ENCODE measurements around the gene ANKRD31.
A peak's percentile ranks its signal among the peaks of the same experiment; 100 is the strongest.
"Not testable (repeated sequence)": the region's sequence is repeated elsewhere in the genome, so short reads cannot be mapped to it uniquely, and the experiment has no call there.

The ANKRD31 gene

DNA sequence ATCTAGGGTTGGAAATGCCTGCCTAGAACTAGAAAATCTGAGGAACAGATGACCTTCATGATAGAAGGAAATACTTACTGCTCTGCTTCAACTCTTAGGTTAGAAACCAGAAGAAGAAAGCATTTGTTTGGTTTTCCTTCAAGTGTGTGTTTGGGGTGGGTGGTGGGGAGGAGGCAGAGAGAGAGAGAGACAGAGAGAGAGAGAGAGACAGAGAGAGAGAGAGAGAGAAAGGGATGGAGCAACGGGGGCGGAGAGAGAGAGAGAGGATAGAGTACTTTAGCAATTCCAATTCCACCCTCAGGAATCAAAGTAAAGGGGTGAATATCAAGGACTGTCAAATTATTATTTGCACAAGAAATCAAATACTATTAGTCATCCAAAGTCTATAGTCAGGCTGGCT is 155.2 kb downstream of the ANKRD31 start:
- ATAC-seq (no peak), DNase-seq (no peak)
- no peak overlapping the region for H3K4me3 Mint-ChIP-seq

DNA sequence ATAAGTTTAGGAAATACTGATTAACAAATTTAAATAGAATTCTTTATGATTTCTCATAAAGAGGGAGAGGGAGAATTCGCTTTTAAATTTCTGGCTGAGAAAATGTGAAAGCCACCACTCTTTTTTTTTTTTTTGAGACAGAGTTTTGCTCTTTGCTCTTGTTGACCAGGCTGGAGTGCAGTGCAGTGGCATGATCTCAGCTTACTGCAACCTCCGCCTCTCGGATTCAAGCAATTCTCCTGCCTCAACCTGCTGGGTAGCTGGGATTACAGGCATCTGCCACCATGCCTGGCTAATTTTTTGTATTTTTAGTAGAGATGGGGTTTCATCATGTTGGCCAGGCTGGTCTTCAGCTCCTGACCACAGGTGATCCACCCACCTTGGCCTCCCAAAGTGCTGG is 157.3 kb downstream of the ANKRD31 start:
- not testable (repeated sequence) for DNase-seq; H3K4me3 Mint-ChIP-seq; H3K4me1 Mint-ChIP-seq; H3K9me3 Mint-ChIP-seq; H3K27me3 Mint-ChIP-seq; H3K27ac Mint-ChIP-seq; H3K36me3 Mint-ChIP-seq (ENCODE audit: low read depth); ATAC-seq

More for the DNA sequence above, 155.2 kb downstream of the ANKRD31 start:
- H3K9me3 Mint-ChIP-seq: no peaks in the 10 kb centered on the region
- H3K27ac Mint-ChIP-seq: no peak overlapping the region
- H3K36me3 Mint-ChIP-seq (ENCODE audit: low read depth): no peaks in the 10 kb centered on the region
- no peaks in the 10 kb centered on the region for H3K27me3 Mint-ChIP-seq
- H3K4me1 Mint-ChIP-seq: peaks cover 2% of the 10 kb centered on the region

DNA sequence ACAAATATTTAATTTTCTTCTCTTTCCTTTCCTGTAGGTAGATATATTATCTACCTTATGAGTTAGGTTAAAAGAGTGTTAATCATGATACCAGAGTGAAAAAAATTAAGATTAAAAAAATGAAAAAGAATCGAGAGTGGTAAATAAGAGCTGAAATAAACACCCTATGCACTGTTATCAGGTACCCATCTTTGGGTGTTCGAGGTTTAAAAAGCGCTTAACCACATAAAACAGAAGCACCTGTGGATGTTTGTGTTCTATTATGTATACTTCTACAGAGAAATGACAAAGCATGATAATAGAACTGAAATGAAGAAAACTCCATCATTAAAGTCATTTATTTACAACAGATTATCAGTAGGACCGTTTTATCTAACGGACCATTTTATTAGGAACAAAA is 158.7 kb downstream of the ANKRD31 start:
- Mint-ChIP-seq H3K27ac (no peak overlapping the region), H3K4me3 (no peak overlapping the region)

DNA sequence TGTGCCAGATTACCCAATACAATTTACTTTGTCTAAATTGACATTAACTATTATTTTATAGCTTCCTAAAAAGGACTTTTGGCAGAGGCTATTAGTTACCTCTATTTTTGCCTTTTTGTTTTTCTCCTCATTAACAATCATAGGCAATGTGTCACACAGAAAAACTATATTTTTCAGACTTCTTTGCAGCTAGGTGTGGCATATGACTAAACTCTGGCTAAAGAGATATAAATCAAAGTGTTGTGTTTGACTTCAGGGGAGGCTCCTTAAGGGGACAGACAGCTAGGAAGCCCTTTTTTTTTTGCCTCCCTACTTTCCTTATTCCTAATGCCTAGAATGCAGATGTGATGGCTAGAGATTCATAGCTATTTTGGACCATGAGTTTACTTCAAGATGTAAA is 164.6 kb downstream of the ANKRD31 start:
- ATAC-seq (no peak), DNase-seq (no peak)
- H3K4me3 Mint-ChIP-seq: no peak overlapping the region
- peaks cover 6% of the 10 kb centered on the region for H3K4me1 Mint-ChIP-seq
- no peak overlapping the region for H3K27ac Mint-ChIP-seq
- H3K9me3 Mint-ChIP-seq: no peaks in the 10 kb centered on the region
- no peaks in the 10 kb centered on the region for H3K36me3 Mint-ChIP-seq (ENCODE audit: low read depth)
- no peaks in the 10 kb centered on the region for H3K27me3 Mint-ChIP-seq

More for the DNA sequence above, 158.7 kb downstream of the ANKRD31 start:
- ATAC-seq (no peak), DNase-seq (no peak)
- peaks cover 8% of the 10 kb centered on the region for H3K4me1 Mint-ChIP-seq
- H3K9me3 Mint-ChIP-seq: no peaks in the 10 kb centered on the region
- no peaks in the 10 kb centered on the region for H3K27me3 Mint-ChIP-seq
- no peaks in the 10 kb centered on the region for H3K36me3 Mint-ChIP-seq (ENCODE audit: low read depth)

DNA sequence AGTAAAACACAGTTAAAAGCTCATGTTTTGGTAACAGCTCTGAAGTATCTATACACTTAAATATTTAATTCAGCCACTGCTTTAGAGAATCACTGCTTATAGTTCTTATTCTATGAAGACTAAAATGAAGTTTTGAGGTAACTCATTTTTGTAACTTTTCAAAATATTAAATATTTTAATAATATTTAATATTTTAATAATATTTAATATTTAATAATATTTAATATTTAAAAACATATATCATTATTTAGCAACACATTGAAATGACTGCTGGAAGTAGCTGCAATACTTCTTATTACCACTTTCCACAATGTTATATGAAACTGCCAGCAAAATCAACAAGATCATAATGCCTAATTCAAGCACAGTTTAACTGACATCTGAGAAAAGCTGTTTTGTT is 165.6 kb downstream of the ANKRD31 start:
- no peaks in the 10 kb centered on the region for H3K27me3 Mint-ChIP-seq
- DNase-seq (no peak), ATAC-seq (no peak)
- peaks cover 8% of the 10 kb centered on the region for H3K4me1 Mint-ChIP-seq
- no peaks in the 10 kb centered on the region for H3K36me3 Mint-ChIP-seq (ENCODE audit: low read depth)
- H3K27ac Mint-ChIP-seq: no peak overlapping the region
- no peak overlapping the region for H3K4me3 Mint-ChIP-seq
- H3K9me3 Mint-ChIP-seq: no peaks in the 10 kb centered on the region

DNA sequence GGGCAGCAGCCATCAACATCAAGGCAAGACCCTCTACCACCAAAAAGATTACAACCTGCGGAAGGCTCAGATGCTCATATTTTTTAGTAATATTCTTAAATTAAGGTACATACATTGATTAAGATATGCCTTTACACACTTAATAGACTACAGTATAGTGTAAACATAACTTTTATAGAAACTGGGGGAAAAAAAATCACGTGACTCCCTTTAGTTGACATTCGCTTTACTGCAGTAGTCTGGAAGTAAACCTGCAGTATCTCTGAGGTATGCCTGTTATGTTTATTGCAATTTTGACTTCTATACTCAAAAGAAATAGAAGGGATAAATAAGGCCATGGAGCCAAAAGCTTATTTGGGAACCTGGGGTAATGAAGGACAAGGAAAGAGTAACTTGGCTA is 169.2 kb downstream of the ANKRD31 start:
- no peaks in the 10 kb centered on the region for H3K9me3 Mint-ChIP-seq
- no peaks in the 10 kb centered on the region for H3K27me3 Mint-ChIP-seq
- H3K36me3 Mint-ChIP-seq (ENCODE audit: low read depth): no peaks in the 10 kb centered on the region
- H3K4me3 Mint-ChIP-seq: no peak overlapping the region
- H3K4me1 Mint-ChIP-seq: peaks cover 16% of the 10 kb centered on the region
- no peak overlapping the region for H3K27ac Mint-ChIP-seq
- DNase-seq: no peak
- ATAC-seq: no peak

DNA sequence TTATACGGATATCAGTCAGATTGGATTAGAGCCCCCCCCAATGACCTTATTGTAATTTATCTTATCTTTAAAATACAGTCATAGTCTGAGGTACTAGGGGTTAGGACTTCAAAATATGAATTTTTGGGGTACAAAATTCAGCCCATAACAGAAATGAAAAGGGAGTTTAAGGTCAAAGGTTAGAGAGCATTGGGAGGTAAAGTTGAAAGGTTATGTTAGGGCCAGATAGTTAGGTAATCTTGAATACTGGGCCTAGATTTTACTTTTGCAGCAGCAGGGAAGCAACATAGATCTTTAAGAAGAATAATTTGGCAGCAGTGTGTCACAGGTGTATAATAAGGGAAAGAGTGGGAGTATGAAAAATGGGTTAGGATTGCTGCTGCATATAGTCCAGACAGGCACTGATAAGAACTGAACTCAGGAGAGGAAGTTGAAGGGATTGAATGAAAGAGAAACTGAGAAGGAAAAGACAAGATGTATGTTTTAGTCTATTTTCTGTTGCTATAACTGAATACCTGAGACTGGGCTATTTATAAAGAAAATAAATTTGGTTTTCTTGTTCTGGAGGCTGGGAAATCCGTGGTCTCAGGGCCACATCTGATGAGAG is 173.7 kb downstream of the ANKRD31 start:
- no peaks in the 10 kb centered on the region for H3K36me3 Mint-ChIP-seq (ENCODE audit: low read depth)
- no peak overlapping the region for H3K27ac Mint-ChIP-seq
- peaks cover 3% of the 10 kb centered on the region for H3K9me3 Mint-ChIP-seq
- H3K4me1 Mint-ChIP-seq: peaks cover 58% of the 10 kb centered on the region
- no peak overlapping the region for H3K4me3 Mint-ChIP-seq
- no peaks in the 10 kb centered on the region for H3K27me3 Mint-ChIP-seq
- ATAC-seq (no peak), DNase-seq (no peak)

DNA sequence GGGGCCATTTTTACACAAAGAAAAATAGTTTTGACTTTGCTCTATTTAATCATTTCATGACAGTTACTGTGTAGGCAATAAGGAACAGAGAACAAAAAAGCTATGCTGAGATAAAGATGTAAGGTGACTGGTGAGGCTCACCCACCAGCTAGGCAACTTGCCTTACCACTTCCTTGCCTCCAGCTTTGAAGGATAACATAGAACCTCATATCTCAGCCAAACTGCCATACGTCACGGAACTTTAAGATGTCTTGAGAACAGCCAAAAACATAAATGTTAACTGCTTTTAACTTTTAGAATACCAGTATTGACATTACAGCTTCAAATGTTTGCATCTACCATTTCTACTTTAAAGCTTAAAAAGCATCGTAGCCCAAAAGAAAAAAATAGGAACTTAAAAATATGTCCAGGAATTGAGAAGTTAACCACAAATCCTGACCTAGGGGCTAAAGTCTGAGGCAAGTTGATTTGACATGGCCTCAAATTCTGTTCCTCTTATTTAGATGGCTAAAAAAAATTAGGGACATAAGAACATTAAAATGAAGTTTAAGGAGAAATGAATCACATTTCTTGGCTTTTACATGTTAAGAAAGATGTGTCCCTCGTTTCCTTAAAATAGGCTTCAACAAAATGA is 176.6 kb downstream of the ANKRD31 start:
- Mint-ChIP-seq H3K27ac (peak overlapping the region; percentile 69), H3K4me3 (peak overlapping the region; percentile 47), H3K4me1 (peaks cover 83% of the 10 kb centered on the region), H3K27me3 (no peaks in the 10 kb centered on the region), H3K9me3 (peaks cover 3% of the 10 kb centered on the region), H3K36me3 (ENCODE audit: low read depth) (no peaks in the 10 kb centered on the region)
- DNase-seq: no peak
- ATAC-seq: peak; percentile 66

DNA sequence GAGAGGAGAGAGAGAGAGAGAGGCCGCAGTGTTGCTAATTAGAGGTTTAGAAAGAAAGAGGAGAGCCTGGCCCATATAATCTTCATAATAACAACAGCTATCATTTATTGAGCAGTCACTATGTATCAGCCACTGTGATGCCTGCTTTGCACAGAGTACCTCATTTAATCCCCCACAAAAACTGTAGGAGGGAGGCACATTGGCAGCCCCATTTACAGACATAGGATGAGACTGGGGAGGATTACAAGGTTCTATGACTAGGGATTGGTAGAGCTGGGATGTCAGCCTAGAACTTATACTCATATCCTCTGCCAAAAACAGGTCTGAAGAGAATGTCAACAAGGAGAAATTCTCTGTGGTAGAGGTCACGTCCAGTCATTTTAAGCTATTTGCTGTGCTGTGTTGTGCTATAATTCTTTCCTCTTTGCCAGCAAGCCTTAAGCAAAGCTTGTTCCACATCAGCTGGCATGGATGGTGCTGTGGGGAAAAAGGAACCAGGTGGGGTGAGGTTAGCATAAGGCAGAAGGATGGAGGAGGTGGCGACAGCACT is 177.6 kb downstream of the ANKRD31 start:
- DNase-seq: no peak
- Mint-ChIP-seq H3K27me3 (peaks cover 1% of the 10 kb centered on the region), H3K9me3 (peaks cover 3% of the 10 kb centered on the region), H3K4me3 (peak overlapping the region; percentile 47), H3K27ac (peak overlapping the region; percentile 69), H3K4me1 (peaks cover 92% of the 10 kb centered on the region), H3K36me3 (ENCODE audit: low read depth) (no peaks in the 10 kb centered on the region)
- peak; percentile 50 for ATAC-seq

DNA sequence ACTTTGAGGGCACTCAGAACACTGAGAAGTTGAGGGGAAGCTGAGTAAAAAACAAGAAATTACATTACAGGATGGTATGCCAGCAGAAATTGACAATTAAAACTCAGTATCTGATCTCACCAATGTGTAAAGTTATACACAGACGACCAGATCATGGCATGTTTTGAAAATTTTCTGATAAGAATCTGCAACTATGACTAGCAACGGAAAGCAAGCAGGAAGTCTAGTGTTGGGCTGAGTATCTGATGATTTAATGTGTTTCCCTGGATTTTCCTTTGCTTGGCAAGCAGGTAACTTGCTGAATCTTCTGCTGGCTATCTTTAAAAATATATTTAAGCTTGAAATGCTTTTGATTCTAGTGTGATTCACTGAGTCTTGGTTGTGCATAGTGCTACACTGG is 179.1 kb downstream of the ANKRD31 start:
- DNase-seq: no peak

DNA sequence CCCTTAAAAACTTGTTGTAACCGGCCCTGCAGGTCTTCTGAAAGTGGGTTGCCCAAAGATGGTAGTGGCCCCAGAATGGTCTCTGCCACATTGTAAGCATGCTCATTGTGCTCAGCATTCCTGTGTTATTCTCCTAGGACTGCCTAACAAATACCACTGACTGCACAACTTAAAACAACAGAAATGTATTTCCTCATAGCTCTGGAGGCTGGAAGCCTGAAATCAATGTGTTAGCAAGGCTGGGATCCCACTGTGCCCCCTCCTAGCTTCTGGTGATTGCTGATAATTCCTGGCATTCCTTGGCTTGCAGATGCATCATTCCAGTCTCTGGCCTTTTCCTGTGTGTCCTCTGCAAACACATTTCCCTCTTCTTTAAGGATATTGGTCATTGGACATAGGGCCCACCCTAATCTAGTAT is 180.9 kb downstream of the ANKRD31 start:
- no peak for ATAC-seq
- peaks cover 86% of the 10 kb centered on the region for H3K4me1 Mint-ChIP-seq
- H3K27me3 Mint-ChIP-seq: peaks cover 1% of the 10 kb centered on the region
- no peaks in the 10 kb centered on the region for H3K36me3 Mint-ChIP-seq (ENCODE audit: low read depth)
- DNase-seq: no peak
- H3K9me3 Mint-ChIP-seq: no peaks in the 10 kb centered on the region
- H3K4me3 Mint-ChIP-seq: no peak overlapping the region
- H3K27ac Mint-ChIP-seq: no peak overlapping the region

More for the DNA sequence above, 179.1 kb downstream of the ANKRD31 start:
- H3K4me3 Mint-ChIP-seq: no peak overlapping the region
- H3K27me3 Mint-ChIP-seq: peaks cover 1% of the 10 kb centered on the region
- H3K27ac Mint-ChIP-seq: peak overlapping the region; percentile 50
- peaks cover 3% of the 10 kb centered on the region for H3K9me3 Mint-ChIP-seq
- H3K4me1 Mint-ChIP-seq: peaks cover 85% of the 10 kb centered on the region
- no peak for ATAC-seq
- no peaks in the 10 kb centered on the region for H3K36me3 Mint-ChIP-seq (ENCODE audit: low read depth)

DNA sequence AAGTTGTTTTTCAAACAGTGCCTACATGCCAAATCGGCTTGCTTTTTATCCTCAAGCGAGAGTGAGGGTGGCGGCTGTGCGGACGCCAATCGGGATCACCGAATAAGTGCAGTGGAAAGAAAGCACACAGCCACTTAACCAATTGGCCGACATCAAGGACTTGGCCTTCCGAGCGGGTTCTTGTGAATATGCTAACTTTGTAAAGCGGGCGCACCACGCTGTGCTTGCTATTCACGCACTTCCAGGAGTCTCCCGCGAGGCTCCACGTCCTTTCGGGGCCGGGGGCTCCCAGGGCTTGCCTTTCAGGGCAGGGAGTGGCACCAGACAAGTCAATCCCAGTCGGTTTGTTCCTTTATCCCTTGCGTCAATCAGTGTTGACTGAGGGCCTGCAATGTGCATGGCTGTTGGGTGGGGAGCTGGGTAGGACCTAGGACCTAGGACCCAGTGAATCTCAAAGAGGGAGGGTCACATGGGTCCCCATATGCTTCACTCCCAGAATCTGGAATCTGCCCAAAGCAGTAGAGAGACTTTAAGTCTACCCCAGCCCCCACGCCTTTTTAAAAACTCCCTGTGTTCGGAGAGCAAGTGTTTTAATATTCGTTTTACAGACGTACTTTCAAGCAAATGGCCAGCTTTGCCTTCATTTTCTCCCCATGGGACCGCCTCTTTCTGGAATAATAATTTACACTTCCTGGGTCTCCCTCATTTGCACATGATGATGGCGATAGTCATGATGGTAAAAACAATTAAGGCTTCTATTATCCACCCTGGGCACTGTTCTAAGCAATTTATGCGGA is 182.3 kb downstream of the ANKRD31 start:
- H3K27ac Mint-ChIP-seq: peak overlapping the region; percentile 82
- peak overlapping the region; percentile 84 for H3K4me3 Mint-ChIP-seq
- no peak for ATAC-seq
- peaks cover 1% of the 10 kb centered on the region for H3K27me3 Mint-ChIP-seq
- H3K9me3 Mint-ChIP-seq: no peaks in the 10 kb centered on the region
- H3K36me3 Mint-ChIP-seq (ENCODE audit: low read depth): no peaks in the 10 kb centered on the region
- peaks cover 86% of the 10 kb centered on the region for H3K4me1 Mint-ChIP-seq
- DNase-seq: peak; percentile 29

DNA sequence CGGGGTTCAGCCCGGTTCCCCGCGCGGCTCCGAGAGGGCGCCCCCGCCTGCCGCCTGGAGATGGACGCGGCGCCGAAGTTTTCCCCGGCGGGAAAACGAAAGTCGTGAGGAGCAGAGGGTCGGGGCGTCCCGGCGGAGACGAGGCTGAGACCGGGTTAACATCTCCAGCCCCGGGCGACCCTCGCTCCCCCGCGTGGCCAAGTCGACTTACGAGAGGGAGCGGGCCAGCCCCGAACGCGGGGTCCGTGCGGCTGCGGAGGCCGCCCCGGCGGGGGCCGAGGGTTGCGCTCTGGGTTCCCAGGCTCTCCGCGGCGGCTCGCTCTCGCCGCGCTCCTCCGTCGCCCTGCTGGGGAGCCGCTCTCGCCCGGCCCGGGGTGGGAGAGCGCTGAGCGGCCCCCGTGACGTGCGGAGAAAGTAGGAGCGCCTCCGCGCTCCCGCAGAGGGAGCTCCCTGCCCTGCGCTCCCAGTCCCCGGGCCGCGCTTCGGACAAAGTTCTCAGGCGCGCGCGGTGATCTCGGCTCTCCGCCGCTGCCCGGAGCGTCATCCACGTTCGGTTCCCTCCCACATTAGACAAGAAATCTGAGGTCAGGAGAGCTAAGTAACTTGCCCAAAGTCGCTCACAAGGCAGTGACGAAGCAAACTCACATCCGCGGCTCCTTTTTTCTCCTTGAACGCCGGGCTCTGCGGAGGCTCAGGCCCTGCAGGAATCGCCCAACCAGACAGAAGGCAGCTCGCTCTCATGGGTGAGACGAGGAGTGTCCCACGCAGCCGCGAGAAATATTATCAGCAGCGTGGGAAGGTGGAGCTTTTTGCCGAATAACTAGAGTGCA is 183.2 kb downstream of the ANKRD31 start:
- ATAC-seq (peak; percentile 30), DNase-seq (peak; percentile 60)
- no peaks in the 10 kb centered on the region for H3K9me3 Mint-ChIP-seq
- H3K27ac Mint-ChIP-seq: peak overlapping the region; percentile 82
- peaks cover 86% of the 10 kb centered on the region for H3K4me1 Mint-ChIP-seq
- peak overlapping the region; percentile 84 for H3K4me3 Mint-ChIP-seq
- H3K27me3 Mint-ChIP-seq: peaks cover 1% of the 10 kb centered on the region
- no peaks in the 10 kb centered on the region for H3K36me3 Mint-ChIP-seq (ENCODE audit: low read depth)

DNA sequence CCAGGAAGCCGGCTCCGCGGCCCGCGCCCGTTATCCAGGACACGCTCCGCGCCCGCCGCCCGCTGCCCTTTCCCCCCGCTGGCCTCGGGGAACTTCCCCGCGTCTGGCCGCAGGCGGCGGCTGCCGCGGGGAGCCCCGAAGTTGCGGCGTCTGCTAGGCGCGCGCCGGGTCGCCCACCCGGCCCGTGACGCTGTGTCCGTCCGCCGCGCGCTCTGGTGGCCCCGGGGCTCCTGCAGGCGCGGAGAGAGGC is 183.7 kb downstream of the ANKRD31 start:
- ATAC-seq (no peak), DNase-seq (no peak)
- H3K36me3 Mint-ChIP-seq (ENCODE audit: low read depth): no peaks in the 10 kb centered on the region
- H3K4me3 Mint-ChIP-seq: peak overlapping the region; percentile 84
- H3K27ac Mint-ChIP-seq: no peak overlapping the region
- no peaks in the 10 kb centered on the region for H3K9me3 Mint-ChIP-seq
- peaks cover 1% of the 10 kb centered on the region for H3K27me3 Mint-ChIP-seq
- peaks cover 86% of the 10 kb centered on the region for H3K4me1 Mint-ChIP-seq
